HG03025 (cell line): ENCODE results near the gene MTMR6.
A peak's percentile ranks its signal among the peaks of the same experiment; 100 is the strongest.

Source experiments
- ATAC-seq: cut with Tn5 transposase; IDR thresholded peaks from one replicate; pipeline ENCODE4 v1.9.1; 2021; ENCODE audit warnings: mild to moderate bottlenecking, moderate library complexity; ENCODE audit not compliant: unreplicated experiment, low FRiP score

Gene MTMR6

DNA sequence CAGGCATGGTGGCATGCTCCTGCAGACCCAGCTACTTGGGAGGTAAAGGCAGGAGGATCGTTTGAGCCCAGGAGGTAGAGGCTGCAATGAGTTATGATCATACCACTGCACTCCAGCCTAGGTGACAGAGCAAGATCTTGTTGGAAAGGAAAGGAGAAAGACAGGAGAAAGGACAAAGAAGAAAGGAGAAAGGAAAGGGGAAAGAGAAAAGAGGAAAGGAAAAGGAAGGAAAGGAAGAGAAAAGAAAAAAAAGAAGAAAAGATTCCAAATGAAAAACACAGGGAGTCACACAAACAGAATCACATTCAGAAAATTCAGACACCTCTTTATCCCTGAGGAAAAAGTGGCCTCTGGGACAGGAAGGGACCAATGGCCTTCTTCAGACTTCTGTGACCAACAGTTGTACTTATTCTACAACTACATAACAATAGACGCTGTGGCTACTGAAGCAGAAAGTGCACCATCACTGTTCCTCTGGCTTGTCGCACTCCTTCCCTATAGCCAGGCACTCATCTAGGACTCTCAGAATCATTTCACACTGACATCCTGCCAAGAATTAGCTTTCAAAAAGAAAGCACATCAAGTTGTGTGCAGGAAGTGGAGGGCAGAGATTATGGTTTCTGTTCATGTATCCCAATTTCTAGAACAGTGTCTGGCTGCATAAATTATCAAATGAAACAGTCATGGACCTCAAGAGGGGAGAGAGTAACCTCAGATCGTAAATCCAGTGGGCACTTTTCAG, 5.9 kb downstream of the MTMR6 start:
- ATAC-seq = peak; percentile 57

DNA sequence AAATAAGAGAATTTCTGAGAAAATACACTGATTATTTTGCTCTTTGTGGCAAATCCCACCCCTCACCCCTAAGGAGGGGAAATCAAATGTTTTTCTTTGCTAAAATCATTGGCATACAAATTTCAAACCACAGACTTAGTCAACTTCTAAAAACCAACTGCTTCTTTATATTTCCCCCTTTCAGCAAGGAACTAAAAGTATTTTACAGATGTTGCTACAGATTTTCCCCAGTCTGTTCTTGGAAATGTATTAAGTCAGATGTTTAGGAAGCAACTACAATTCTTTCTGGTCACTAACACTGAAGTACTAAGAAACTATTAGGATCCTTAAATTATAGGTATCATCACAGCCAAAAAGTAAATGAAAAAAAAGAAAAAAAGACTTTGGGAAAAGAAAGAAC, 6.9 kb downstream of the MTMR6 start:
- ATAC-seq = no peak

DNA sequence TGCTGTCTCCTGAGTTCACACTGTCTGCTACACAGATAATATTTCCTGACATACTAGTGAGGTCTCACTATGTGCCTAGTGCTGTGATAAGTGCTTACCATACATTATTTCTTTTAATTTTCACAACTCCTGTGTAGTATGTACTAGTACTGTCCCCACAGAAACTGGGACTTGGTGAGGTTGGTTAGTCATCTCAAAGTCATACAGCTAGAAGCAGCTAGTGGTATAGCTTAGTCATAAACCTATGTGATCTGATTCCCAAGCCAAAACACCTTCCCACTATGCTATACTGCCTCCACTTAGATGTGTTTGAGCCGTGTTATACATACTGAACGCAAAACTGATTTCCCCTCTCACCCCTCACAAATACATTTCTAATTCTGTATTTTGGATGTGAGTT, 10.5 kb downstream of the MTMR6 start:
- ATAC-seq = no peak

DNA sequence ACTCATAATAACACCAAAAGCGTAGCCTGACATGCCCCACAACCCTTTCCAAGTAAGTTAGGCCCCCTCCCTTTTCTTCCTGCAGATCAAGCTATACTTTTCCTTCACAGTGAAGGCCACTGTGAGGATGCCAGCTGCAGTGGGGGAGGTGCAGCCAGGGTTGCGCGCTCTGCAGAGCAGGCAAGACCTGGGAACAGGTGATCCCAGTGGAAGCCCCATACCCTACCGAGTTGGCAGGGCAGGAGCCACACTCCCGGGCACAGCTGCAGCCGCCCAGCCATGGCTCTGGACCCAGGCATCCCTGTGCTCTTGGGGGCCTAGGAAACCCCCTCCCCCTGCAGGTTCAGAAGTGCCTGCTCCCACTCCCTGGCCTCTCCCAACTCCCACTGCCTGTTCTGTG, 18.7 kb downstream of the MTMR6 start:
- no peak for ATAC-seq

DNA sequence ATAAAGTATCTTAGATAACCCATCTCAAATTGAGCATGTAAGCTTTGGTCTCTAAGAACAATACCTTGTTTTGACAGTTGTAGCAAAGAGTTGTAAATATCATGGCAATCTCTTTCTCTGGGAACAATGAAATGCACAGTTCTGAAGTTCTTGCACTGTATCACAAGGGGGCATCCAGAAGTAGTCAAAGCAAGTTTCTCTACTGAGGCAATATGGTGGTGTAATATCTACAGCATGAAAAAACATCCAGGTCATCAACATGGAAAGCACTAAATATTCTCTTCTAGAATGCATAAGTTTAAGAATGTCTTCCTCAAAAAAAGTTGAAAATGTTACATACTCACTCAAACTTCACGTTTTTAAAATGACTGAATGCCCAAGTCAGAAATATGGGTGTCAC, 19.6 kb downstream of the MTMR6 start:
- no peak for ATAC-seq

DNA sequence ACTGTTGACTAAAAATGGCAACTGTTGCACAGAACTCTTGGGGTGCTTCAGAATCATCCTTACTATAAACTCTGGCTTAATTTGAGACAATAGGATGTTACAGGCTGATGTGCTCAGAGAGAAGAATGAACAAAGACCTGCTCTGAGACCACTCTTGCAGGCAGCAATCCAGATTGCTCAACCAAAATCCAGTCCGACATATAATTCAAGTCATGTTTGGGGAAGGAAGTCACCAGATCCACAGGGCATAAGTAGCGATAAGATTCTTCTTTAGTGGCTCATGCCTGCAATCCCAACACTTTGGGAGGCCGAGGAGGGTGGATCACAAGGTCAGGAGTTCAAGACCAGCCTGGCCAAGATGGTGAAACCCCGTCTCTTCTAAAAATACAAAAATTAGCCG, 20.6 kb downstream of the MTMR6 start:
- no peak for ATAC-seq

DNA sequence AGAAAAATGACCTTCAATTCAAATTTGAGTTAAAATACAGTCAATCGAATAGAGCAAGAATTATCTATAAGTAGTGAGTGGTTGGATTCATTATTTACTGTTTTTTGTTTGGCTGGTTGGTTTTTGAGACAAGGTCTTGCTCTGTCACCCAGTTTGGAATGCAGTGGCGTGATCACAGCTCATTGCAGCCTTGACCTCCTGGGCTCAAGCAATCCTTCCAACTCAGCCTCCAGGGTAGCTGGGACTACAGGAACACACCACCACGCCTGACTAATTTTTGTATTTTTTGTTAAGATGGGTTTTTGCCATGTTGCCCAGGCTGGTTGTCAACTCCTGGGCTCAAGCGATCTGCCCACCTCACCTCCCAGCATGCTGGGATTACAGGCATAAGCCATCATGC, 25.0 kb downstream of the MTMR6 start:
- no peak for ATAC-seq

DNA sequence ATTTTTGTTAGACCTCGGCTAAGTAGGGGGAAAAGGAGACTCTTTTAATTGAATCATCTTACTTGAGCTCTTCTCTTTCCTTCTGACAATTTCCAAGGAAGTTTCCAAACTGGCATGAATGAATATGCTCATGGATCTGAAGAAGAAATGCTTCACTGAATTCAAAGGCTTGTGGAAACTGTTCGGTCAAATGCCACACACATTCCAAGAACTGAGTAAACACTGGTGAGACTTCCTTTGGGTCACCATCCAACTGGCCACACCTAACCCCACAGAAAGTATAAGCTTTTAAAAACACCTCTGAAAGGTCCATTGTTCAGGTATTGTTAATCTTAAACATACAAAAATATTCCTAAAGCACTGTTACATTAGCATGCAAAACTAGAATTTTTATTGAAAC, 33.6 kb downstream of the MTMR6 start:
- no peak for ATAC-seq

DNA sequence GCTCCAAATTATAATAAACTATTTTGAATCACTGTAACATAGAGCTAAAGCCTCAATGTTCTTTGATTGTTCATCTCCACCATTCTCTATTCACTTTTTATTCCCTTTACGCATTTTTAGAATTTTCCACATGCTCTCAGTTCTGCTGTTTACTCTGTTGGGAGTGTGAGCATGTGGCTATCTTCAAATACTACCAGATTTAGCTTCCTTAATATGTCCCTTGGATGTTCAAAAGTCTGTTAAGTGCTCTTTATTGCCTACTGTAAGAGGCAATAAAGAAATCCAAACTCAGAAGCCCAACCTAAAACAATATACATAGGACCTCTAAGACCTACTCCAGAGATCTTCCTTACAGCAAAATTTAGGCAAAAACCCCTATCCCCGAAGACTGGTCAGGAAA, 34.5 kb downstream of the MTMR6 start:
- no peak for ATAC-seq

DNA sequence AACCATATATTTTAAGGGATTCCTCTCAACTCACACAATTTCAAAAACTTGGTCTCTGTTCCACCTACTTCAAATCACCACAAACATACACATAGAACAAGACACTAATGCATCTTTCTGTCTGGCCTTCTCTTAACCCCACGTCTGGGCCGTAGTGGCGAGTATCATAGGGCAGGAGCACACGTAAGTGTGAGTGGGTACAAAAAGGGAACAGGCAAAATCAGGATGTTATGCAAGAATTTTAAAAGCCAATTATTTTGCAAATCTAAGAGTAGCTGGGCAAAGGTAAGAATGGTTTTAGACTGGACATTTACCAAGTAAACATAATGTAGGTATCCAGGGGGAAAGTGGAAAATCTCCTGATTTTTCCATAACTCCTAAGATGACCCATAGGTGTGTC, 35.1 kb downstream of the MTMR6 start:
- ATAC-seq = no peak

DNA sequence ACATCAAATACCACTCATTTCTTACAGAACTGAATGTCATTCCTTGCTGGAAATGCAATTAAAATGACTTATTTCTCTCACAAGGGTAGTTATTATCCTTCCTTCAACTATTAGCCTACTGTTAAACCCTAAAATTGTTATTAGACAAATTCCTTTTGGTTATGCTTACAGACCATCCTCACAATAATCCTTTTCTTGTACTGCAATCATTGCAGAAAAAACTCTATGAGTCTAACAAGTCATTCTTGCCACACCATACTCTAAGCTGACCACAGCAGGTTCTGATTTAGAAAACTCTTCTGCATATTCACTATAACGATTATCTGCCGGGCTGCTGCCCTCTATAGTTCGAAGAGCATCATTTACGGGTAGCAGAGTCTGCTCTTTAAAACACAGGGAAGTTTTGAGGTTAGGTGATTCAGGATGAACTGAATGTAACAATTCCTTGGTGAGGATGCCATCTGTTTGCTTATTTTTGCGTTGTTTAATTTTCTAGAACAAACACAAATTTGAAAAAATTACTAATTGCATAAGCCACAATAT, 38.2 kb downstream of the MTMR6 start:
- no peak for ATAC-seq

DNA sequence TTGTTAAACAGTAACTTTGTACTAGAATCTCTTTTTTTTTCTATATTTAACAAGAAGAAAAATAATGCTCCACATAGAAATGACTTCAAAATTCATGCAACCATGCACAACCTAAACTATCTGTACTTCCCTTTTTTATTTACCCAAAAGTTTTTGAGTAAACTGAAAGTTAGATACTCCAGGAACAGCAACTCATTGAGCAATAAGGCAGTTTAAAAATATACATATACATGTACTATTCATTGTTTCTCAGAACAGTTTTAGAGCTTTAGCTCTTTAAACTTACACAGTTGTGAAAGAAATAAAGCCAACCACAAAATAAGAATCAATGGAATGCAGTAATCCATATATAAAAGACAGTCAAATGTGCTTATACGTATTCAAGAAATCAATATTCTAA, 39.2 kb downstream of the MTMR6 start:
- no peak for ATAC-seq

DNA sequence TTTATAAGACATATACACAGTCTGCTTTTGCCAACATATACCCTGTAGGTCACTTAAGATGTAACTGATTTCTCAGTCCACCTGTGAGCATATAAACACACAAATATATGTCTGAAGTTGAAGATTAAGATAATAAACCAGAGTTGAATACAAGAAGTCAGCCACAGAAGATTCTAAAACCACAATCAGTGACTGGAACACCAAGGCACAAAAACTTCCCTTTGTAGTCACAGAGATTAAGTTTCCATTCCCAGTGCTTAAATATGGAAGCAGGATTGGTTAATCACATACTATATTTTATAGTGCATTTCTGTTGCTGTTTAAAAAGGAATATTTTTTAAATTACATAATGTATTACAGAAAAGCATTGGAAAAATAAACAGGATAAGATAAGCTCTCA, 39.9 kb downstream of the MTMR6 start:
- no peak for ATAC-seq

DNA sequence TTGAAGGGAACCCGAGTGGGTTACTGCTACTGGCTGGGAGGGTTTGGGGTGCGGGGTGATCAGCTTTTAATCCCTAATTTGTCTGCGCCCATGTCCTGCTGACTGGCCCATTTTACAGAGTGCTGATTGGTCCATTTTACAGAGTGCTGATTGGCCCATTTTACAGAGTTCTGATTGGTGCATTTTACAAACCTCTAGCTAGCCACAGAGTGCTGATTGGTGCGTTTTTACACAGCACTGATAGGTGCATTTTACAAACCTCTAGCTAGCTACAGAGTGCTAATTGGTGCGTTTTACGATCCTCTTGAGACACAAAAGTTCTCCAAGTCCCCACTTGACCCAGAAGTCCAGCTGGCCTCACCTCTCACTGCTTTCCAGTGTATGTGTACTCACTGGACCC, 43.2 kb downstream of the MTMR6 start:
- ATAC-seq = no peak

DNA sequence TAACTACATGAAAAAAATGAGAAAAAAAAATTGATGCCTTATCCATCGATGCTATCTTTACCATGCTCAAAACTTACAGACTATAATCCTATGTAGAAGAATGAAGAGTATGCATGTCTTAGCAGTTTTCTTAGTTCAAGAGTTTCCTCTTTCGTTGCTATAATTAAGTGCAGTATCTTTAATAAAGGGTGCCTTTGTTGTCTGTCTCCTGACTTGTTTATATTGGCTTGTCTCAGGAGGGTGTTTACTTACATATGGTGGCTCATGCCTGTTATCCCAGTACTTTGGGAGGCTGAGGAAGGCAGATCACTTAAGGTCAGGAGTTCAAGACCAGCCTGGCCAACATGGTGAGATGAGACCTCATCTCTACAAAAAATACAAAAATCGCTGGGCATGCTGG, 44.3 kb downstream of the MTMR6 start:
- no peak for ATAC-seq

DNA sequence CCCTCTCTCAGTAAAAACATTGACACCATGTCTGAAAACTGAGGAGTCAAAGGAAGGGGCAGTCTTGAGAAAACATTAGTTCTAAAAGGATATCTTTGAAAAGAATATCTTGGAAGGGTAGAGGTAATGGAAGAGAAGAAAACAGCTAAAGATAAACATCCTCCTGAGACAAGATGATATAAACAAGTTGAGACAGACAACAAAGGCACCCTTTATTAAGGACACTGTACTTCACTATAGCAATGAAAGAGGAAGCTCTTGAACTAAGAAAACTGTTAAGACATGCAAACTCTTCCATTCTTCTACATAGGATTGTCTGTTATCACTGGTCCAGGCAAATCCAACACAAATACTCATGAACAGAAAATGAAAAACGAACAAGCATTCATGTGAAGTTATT, 46.3 kb downstream of the MTMR6 start:
- ATAC-seq = no peak

DNA sequence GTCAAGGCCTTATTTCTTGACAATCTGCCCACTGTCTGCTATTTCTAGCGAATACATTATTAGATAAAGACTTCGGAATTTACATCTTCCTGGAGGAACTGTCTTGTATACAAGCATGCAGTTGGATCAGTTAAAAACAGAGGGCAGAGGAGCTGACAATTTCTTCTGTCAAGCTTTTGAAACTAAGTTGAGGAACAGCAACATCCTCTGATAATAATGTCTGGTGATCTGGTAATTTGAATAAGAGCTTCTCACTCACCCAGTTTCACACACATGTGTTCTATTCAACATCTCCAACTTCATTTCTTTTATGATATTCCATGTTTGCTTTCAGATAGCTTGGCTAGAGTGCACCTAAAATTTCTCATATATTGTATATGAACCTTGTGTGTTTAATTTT, 50.2 kb downstream of the MTMR6 start:
- no peak for ATAC-seq

DNA sequence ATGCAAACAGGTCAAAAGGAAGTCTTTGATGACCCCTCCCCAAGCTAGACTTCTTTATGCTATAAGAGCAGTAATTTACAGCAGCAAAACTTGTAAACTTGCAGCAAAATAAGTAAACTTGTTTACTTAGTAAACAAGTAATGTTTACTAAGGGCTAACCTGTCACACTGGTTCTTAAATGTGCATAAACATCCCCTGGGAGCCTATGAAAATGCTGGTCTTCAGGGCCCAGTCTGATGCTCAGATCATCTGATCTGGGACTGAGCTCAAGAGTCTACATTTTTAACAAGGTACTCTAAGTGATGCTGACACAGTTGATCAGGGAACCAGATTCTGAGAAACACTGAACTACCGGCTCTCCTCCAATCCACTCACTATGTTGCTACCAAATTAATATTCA, 53.4 kb downstream of the MTMR6 start:
- no peak for ATAC-seq

DNA sequence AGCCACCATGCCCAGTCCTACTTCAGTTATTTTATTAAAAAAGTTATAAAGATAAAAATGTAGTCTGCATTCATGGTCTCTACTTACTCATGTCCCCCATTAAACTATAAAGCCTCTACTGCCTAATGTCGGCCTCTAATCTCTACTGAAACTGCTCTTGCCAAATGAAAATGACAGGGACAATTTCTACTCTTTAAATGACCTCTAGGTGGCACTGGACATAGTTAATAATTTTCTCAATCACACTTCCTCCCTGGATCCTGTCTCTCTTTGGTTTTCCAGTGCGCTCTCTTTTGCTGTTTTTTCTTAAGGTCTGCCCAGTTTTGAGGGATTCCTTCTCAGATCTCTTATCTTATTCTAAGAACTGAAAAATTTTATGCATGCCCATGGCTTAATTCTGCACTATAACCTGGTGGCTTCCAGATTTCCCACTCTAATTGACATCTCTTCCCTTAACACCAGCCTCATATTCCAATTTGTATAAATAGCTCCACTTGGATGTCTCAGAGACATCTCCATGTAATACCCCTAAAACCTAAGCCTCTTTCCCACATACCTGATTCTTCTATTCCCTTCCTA, 54.3 kb downstream of the MTMR6 start:
- ATAC-seq = no peak

DNA sequence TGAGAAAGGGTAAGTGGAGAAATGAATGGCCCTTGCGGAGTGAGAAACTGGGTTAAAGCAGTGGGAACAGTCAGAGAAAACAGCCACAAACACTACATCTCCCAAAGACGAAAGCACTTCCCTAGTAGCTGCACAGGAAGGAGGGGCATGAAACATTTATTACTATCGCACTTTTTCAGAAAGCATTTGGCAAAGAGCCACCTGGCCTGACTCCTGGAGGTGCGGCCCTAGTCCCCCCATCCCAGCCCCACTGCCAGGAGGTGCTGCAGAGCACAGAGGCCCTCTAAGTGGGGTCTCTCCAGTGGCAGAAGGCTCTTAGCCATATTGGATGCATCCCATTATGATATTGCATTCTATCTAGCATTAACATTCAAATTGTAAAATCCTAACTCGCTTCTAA, 55.8 kb downstream of the MTMR6 start:
- ATAC-seq = no peak

DNA sequence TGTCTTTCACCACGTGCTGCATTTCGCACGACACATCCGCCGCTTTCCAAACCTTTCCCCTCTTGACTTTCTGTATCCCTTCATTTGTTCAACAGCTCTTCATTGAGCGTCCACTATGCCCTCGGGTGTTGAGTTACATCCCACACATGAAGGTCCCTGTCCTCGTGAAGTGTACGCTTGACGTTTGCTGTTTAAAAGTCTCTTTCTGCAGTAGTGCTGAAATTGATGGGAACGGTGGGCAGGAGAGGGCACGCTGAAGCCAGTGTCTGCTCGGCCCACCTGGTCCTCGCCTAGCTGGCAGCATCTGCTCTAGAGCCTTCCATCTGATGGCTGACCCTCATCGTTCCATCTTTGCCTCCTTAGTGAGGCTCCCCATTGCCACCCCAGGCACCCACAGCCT, 59.6 kb downstream of the MTMR6 start:
- ATAC-seq = no peak

DNA sequence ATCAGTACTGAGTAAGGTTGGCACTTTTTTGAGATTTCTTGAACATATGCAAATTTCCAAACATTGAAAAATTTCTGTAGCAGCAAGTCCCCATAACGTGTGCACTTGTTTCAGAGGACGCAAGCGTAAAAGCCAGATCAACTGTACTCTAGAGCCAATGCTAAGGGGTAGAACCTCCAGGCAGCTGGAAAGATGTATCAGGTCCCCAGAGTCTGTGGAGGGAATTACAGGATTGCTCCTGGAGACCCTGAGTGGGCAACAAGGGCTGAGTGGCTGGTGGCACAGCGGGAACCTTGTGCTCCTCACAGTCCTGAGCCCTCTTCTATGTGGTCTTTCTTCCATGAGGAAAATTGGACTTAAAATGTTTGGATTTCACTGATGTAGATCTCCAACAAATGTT, 61.3 kb downstream of the MTMR6 start:
- no peak for ATAC-seq
